ENCODE data around the gene HPN. TPM values are rescaled to one million over a fixed set of nuclear protein-coding genes. Genes with fewer than 3 reads are reported as not detected.
A peak's percentile ranks its signal among the peaks of the same experiment; 100 is the strongest.

HPN gene
- total and polyA plus RNA-seq, 2 of the 13 experiments (the other 11 are each of a cell fraction or from before 2014, with no cell fraction given): 46.7 to 261 TPM

DNA sequence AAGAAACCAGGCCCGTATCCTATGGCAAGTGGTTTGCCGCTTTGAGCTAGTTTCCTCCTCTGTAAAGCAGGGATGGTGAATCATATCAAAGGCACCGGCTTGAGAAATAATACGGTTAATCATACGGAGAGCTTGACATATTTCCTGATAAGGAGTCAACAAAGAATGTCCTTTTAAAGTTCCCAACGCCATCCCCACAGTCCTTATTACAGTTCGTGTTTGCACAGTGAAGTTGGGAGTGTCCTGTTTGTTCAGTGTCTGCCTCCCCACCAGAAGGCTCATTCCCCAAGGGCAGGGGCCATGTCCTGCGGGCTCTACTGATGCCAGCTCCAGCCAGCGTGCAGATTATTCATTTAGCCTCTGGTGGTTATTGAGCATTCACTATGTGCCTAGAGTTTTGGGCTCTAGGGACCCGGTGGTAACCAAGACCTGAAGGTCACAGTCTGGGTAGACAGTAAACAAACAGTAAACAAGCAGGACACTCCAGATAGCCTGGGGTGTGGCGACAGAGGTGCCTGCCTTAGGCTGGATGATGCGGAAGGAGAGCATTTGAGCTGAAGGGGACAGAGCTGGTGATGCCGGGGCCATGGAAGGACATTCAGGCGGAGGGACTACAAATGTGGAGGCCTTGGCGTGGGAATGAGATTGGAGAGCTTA lies 35.1 kb upstream of the HPN start (continued):
- TF ChIP-seq, protein P1, sequence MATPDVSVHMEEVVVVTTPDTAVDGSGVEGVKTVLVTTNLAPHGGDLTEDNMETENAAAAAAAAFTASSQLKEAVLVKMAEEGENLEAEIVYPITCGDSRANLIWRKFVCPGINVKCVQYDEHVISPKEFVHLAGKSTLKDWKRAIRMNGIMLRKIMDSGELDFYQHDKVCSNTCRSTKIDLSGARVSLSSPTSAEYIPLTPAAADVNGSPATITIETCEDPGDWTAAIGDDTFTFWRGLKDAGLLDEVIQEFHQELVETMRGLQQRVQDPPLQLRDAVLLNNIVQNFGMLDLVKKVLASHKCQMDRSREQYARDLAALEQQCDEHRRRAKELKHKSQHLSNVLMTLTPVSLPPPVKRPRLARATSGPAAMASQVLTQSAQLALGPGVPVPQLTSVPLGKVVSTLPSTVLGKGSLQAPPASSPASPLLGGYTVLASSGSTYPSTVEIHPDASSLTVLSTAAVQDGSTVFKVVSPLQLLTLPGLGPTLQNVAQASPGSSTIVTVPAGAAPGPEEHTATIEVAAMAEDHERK (CRISPR knock-in tag; IDR thresholded peaks at IDR 0.05; ENCODE audit: low read depth): no peak
- TF ChIP-seq KLF16 (CRISPR knock-in tag; IDR thresholded peaks at IDR 0.05): peak in 1 of 2 experiments; percentile 76; a peak in 1 of 4 replicates
- TF ChIP-seq ZFP90 (CRISPR knock-in tag; IDR thresholded peaks at IDR 0.05; ENCODE audit: borderline replicate concordance): 0 out of 2 replicates have a peak, but pooled peaks have one; percentile 54
- TF ChIP-seq, protein P2, sequence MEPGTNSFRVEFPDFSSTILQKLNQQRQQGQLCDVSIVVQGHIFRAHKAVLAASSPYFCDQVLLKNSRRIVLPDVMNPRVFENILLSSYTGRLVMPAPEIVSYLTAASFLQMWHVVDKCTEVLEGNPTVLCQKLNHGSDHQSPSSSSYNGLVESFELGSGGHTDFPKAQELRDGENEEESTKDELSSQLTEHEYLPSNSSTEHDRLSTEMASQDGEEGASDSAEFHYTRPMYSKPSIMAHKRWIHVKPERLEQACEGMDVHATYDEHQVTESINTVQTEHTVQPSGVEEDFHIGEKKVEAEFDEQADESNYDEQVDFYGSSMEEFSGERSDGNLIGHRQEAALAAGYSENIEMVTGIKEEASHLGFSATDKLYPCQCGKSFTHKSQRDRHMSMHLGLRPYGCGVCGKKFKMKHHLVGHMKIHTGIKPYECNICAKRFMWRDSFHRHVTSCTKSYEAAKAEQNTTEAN (CRISPR knock-in tag; conservative IDR thresholded peaks at IDR 0.05): peak; percentile 88
- TF ChIP-seq ZNF232 (CRISPR knock-in tag; IDR thresholded peaks at IDR 0.05; ENCODE audit: borderline replicate concordance): no peak
- TF ChIP-seq ZEB1 (IDR thresholded peaks at IDR 0.05; ENCODE audit: insufficient replicate concordance, low read depth): peak; percentile 42
- 0 out of 2 replicates have a peak, but pooled peaks have one; percentile 36 for TF ChIP-seq ARNT2 (CRISPR knock-in tag; IDR thresholded peaks at IDR 0.05; ENCODE audit: low read depth)
- no peak for TF ChIP-seq SNAPC2 (CRISPR knock-in tag; IDR thresholded peaks at IDR 0.05)
- peak; percentile 64 for TF ChIP-seq POLR2G (IDR thresholded peaks at IDR 0.05; ENCODE audit: low read depth, low read length)
- TF ChIP-seq, protein P3, sequence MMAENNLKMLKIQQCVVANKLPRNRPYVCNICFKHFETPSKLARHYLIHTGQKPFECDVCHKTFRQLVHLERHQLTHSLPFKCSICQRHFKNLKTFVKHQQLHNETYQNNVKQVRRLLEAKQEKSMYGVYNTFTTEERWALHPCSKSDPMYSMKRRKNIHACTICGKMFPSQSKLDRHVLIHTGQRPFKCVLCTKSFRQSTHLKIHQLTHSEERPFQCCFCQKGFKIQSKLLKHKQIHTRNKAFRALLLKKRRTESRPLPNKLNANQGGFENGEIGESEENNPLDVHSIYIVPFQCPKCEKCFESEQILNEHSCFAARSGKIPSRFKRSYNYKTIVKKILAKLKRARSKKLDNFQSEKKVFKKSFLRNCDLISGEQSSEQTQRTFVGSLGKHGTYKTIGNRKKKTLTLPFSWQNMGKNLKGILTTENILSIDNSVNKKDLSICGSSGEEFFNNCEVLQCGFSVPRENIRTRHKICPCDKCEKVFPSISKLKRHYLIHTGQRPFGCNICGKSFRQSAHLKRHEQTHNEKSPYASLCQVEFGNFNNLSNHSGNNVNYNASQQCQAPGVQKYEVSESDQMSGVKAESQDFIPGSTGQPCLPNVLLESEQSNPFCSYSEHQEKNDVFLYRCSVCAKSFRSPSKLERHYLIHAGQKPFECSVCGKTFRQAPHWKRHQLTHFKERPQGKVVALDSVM (CRISPR knock-in tag; IDR thresholded peaks at IDR 0.05): no peak; the same call in 1 of the 2 replicates
- TF ChIP-seq ZNF225 (CRISPR knock-in tag; IDR thresholded peaks at IDR 0.05): no peak
- TF ChIP-seq FOXC1 (CRISPR knock-in tag; IDR thresholded peaks at IDR 0.05; ENCODE audit: borderline replicate concordance): 0 out of 2 replicates have a peak, but pooled peaks have one; percentile 11
- TF ChIP-seq, protein P4, sequence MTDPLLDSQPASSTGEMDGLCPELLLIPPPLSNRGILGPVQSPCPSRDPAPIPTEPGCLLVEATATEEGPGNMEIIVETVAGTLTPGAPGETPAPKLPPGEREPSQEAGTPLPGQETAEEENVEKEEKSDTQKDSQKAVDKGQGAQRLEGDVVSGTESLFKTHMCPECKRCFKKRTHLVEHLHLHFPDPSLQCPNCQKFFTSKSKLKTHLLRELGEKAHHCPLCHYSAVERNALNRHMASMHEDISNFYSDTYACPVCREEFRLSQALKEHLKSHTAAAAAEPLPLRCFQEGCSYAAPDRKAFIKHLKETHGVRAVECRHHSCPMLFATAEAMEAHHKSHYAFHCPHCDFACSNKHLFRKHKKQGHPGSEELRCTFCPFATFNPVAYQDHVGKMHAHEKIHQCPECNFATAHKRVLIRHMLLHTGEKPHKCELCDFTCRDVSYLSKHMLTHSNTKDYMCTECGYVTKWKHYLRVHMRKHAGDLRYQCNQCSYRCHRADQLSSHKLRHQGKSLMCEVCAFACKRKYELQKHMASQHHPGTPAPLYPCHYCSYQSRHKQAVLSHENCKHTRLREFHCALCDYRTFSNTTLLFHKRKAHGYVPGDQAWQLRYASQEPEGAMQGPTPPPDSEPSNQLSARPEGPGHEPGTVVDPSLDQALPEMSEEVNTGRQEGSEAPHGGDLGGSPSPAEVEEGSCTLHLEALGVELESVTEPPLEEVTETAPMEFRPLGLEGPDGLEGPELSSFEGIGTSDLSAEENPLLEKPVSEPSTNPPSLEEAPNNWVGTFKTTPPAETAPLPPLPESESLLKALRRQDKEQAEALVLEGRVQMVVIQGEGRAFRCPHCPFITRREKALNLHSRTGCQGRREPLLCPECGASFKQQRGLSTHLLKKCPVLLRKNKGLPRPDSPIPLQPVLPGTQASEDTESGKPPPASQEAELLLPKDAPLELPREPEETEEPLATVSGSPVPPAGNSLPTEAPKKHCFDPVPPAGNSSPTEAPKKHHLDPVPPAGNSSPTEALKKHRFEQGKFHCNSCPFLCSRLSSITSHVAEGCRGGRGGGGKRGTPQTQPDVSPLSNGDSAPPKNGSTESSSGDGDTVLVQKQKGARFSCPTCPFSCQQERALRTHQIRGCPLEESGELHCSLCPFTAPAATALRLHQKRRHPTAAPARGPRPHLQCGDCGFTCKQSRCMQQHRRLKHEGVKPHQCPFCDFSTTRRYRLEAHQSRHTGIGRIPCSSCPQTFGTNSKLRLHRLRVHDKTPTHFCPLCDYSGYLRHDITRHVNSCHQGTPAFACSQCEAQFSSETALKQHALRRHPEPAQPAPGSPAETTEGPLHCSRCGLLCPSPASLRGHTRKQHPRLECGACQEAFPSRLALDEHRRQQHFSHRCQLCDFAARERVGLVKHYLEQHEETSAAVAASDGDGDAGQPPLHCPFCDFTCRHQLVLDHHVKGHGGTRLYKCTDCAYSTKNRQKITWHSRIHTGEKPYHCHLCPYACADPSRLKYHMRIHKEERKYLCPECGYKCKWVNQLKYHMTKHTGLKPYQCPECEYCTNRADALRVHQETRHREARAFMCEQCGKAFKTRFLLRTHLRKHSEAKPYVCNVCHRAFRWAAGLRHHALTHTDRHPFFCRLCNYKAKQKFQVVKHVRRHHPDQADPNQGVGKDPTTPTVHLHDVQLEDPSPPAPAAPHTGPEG (CRISPR knock-in tag; IDR thresholded peaks at IDR 0.05): no peak
- peak; percentile 76 for TF ChIP-seq TCF7L2 (IDR thresholded peaks at IDR 0.05; ENCODE audit: low read depth, low read length)
- peak; percentile 84; the same call in 1 of the 2 replicates for TF ChIP-seq NR2F2 (IDR thresholded peaks at IDR 0.05; ENCODE audit: borderline replicate concordance, low read depth)
- peak; percentile 90 for TF ChIP-seq SIX1 (CRISPR knock-in tag; IDR thresholded peaks at IDR 0.05; ENCODE audit: borderline replicate concordance)
- peak; percentile 29; the same call in 1 of the 2 replicates for TF ChIP-seq ZNF556 (CRISPR knock-in tag; IDR thresholded peaks at IDR 0.05; ENCODE audit: borderline replicate concordance)
- TF ChIP-seq ZNF781 (CRISPR knock-in tag; IDR thresholded peaks at IDR 0.05; ENCODE audit: borderline replicate concordance, not compliant biosample characterization): no peak
